ENCODE measurements around the gene WDR76. TPM values are rescaled to one million over a fixed set of nuclear protein-coding genes. Genes with fewer than 3 reads are reported as not detected.

Gene WDR76
- total RNA-seq, 2 experiments from 2014 or later, result 126 to 170 TPM

DNA sequence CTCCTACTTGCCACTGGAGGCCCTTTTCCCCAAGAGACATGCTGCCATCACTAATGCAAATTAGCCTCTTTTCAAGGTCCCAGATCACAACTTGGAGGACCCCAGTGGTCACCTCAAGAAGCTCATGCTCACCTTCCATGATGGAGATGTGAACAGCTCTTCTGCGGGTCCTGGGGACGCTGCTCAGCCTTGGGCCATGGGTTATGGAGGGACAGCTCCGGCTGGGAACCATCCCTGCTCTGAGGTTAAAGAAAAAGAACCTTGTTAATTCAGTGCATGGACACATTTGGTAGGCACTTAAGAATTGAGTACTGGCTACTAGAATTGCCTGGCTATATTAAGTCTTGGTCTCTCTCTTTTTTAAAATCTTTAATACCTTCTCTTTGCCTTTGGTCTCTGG is 56.8 kb downstream of the WDR76 start:
- H3K4me3 ChIP-seq (ENCODE audit: low read depth, low read length, poor library complexity, severe bottlenecking), result no peak overlapping the region
- BruUV-seq (replicated peaks), result no TSS peak
- H3K4me2 ChIP-seq (ENCODE audit: low read length), result no peak overlapping the region
- H3K4me1 ChIP-seq (ENCODE audit: insufficient read depth, low read length, poor library complexity, severe bottlenecking), result no peaks in the 10 kb centered on the region
- H3K79me2 ChIP-seq (ENCODE audit: insufficient read depth, low read depth, low read length), result no peaks in the 10 kb centered on the region
- H3K27ac ChIP-seq (ENCODE audit: low read depth, low read length, poor library complexity, severe bottlenecking), result no peak overlapping the region
- H3K9me2 ChIP-seq (ENCODE audit: insufficient read depth, low read length), result no peaks in the 10 kb centered on the region
- no peak overlapping the region for H2AFZ ChIP-seq (ENCODE audit: low read length)
- DNase-seq (ENCODE audit: low spot score), result no peak
- ChIA-PET POLR2A (no interaction called here), CTCF (ENCODE audit: unreplicated experiment) (no interaction called here)
- no peak for TF ChIP-seq EZH2phosphoT487 (IDR thresholded peaks at IDR 0.05; ENCODE audit: borderline replicate concordance, low read depth, low read length)
- TF ChIP-seq, protein P1, sequence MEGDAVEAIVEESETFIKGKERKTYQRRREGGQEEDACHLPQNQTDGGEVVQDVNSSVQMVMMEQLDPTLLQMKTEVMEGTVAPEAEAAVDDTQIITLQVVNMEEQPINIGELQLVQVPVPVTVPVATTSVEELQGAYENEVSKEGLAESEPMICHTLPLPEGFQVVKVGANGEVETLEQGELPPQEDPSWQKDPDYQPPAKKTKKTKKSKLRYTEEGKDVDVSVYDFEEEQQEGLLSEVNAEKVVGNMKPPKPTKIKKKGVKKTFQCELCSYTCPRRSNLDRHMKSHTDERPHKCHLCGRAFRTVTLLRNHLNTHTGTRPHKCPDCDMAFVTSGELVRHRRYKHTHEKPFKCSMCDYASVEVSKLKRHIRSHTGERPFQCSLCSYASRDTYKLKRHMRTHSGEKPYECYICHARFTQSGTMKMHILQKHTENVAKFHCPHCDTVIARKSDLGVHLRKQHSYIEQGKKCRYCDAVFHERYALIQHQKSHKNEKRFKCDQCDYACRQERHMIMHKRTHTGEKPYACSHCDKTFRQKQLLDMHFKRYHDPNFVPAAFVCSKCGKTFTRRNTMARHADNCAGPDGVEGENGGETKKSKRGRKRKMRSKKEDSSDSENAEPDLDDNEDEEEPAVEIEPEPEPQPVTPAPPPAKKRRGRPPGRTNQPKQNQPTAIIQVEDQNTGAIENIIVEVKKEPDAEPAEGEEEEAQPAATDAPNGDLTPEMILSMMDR (conservative IDR thresholded peaks at IDR 0.05; ENCODE audit: low read length), result no peak
- intact Hi-C loops (cut with micrococcal nuclease; ENCODE audit: unreplicated experiment), result no loop called here
- H4K20me1 ChIP-seq (ENCODE audit: insufficient read depth, low read length), result no peaks in the 10 kb centered on the region
- no peaks in the 10 kb centered on the region for H3K9me3 ChIP-seq (ENCODE audit: low read length)
- peaks cover 95% of the 10 kb centered on the region for H3K36me3 ChIP-seq (ENCODE audit: insufficient read depth, low read length)

DNA sequence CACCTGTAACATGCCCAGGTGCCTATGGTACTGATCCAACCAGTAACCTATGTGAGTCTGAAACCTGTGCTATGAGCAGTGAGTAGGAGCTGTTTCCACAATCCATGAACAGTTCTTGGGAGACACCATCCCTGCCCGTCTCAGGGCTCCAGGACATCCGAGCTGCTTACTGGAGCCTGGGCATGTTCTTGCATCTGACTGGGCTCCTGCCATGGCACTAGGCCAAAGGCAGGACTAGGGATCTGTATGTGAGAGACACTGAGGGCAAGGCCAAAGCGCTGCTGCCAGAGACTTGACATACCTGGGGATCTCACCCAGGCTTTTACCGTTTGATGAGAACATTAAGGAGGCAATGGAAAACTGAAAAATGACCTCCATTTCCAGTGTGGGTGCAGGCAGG is 59.8 kb downstream of the WDR76 start:
- Histone ChIP-seq H3K4me1 (ENCODE audit: insufficient read depth, low read length, poor library complexity, severe bottlenecking) (no peaks in the 10 kb centered on the region), H3K4me3 (ENCODE audit: low read depth, low read length, poor library complexity, severe bottlenecking) (no peak overlapping the region), H3K79me2 (ENCODE audit: insufficient read depth, low read depth, low read length) (no peaks in the 10 kb centered on the region), H3K27ac (ENCODE audit: low read depth, low read length, poor library complexity, severe bottlenecking) (no peak overlapping the region), H3K9me3 (ENCODE audit: low read length) (no peaks in the 10 kb centered on the region), H3K36me3 (ENCODE audit: insufficient read depth, low read length) (peaks cover 92% of the 10 kb centered on the region), H3K9me2 (ENCODE audit: insufficient read depth, low read length) (no peaks in the 10 kb centered on the region), H4K20me1 (ENCODE audit: insufficient read depth, low read length) (no peaks in the 10 kb centered on the region), H2AFZ (ENCODE audit: low read length) (no peak overlapping the region), H3K4me2 (ENCODE audit: low read length) (no peak overlapping the region)
- BruUV-seq (replicated peaks), result no TSS peak
- POLR2A ChIA-PET, result no interaction called here
- intact Hi-C loops (cut with micrococcal nuclease; ENCODE audit: unreplicated experiment), result no loop called here
- CTCF ChIA-PET (ENCODE audit: unreplicated experiment), result no interaction called here
- no peak for DNase-seq (ENCODE audit: low spot score)
- TF ChIP-seq, protein P1 (conservative IDR thresholded peaks at IDR 0.05; ENCODE audit: low read length), result no peak
- TF ChIP-seq EZH2phosphoT487 (IDR thresholded peaks at IDR 0.05; ENCODE audit: borderline replicate concordance, low read depth, low read length), result no peak

DNA sequence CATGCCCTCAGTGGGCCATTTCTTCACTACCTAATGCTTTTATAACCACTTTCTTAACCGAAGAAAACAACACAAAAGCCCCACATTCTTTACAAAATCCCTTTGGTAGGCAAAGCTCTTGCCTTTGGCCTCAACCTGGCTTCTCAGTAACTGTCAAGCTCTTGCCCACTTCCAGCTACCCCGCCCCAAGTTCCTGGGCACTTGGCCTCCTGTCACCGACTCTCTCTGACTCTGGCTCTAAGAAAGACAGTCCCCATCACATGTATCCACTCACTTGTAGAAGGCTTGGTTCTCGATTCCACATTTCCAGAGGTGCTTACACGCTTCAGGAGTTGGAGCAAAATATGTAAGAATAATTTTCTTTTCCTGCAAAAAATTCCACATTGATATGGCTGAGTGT is 61.1 kb downstream of the WDR76 start:
- BruUV-seq (replicated peaks), result no TSS peak
- ChIA-PET POLR2A (interaction anchor here (0.7 kb wide), 1 partner anchor 31 kb away, joined by 3 read pairs; no protein-coding TSS in a partner anchor), CTCF (ENCODE audit: unreplicated experiment) (no interaction called here)
- Histone ChIP-seq H3K4me3 (ENCODE audit: low read depth, low read length, poor library complexity, severe bottlenecking) (no peak overlapping the region), H3K4me1 (ENCODE audit: insufficient read depth, low read length, poor library complexity, severe bottlenecking) (no peaks in the 10 kb centered on the region), H3K4me2 (ENCODE audit: low read length) (no peak overlapping the region), H3K27ac (ENCODE audit: low read depth, low read length, poor library complexity, severe bottlenecking) (no peak overlapping the region), H3K9me2 (ENCODE audit: insufficient read depth, low read length) (no peaks in the 10 kb centered on the region), H3K36me3 (ENCODE audit: insufficient read depth, low read length) (peaks cover 88% of the 10 kb centered on the region), H3K9me3 (ENCODE audit: low read length) (no peaks in the 10 kb centered on the region), H3K79me2 (ENCODE audit: insufficient read depth, low read depth, low read length) (no peaks in the 10 kb centered on the region), H2AFZ (ENCODE audit: low read length) (no peak overlapping the region), H4K20me1 (ENCODE audit: insufficient read depth, low read length) (no peaks in the 10 kb centered on the region)
- no peak for DNase-seq (ENCODE audit: low spot score)
- intact Hi-C loops (cut with micrococcal nuclease; ENCODE audit: unreplicated experiment), result no loop called here
- TF ChIP-seq EZH2phosphoT487 (IDR thresholded peaks at IDR 0.05; ENCODE audit: borderline replicate concordance, low read depth, low read length), result no peak
- TF ChIP-seq, protein P1 (conservative IDR thresholded peaks at IDR 0.05; ENCODE audit: low read length), result no peak

Data from OCI-LY7 (cell line).